HCT116 (cell line): ENCODE results near the gene MPP1. TPM values are rescaled to one million over a fixed set of nuclear protein-coding genes. Genes with fewer than 3 reads are reported as not detected.

Experiments
- ATAC-seq: fragments of 200-7000 bp; cut with Tn5 transposase; 2 replicates; pipeline ENCODE4 v1.9.1; 2020; ENCODE audit warnings: mild to moderate bottlenecking, moderate library complexity
- BruUV-seq: library from RNA; stranded (reverse); fragments of 400-500 nt; replicated peaks from 2 replicates; lab custom pipeline; 2021; lab: Mats Ljungman, UMichigan
- CTCF ChIA-PET: fragments of 300-600 bp; sonication (Branson Sonifier 250); formaldehyde crosslinking; loops from one replicate; lab custom pipeline; 2021; ENCODE audit warnings: antibody characterized with exemption; lab: Charles Lee
- POLR2A ChIA-PET: fragments of 300-600, 350-600 bp; sonication (Branson Sonifier 250); formaldehyde crosslinking; loops from one replicate; lab custom pipeline; 2021; ENCODE audit warnings: antibody characterized with exemption; lab: Charles Lee
- RAD21 ChIA-PET, 2 experiments: fragments of 300-600 bp; sonication (Branson Sonifier 250); formaldehyde crosslinking; loops; one replicate each; lab custom pipeline; 2023; ENCODE audit warnings: low total read pairs in 2 of 2; ENCODE audit not compliant: uncharacterized antibody in 2 of 2, unreplicated experiment in 2 of 2, low non-redundant PET in 1 of 2; lab: Charles Lee
- DNase-seq: peaks from one replicate; pipeline ENCODE4 v3.0.0-alpha.2; 2010; ENCODE audit warnings: low read depth, low spot score
- H2AFZ ChIP-seq: fragments of 200-600 bp; shearing (Covaris generic), sonication (generic); 2 replicates; pipeline ENCODE4 v1.6.1; 2017; ENCODE audit warnings: low read depth, mixed run types, mixed read lengths, antibody characterized with exemption, low read length; ENCODE audit not compliant: poor library complexity, severe bottlenecking
- H3K27ac ChIP-seq: 2 replicates; pipeline ENCODE4 v1.5.1; 2012; ENCODE audit warnings: low read depth, low read length
- H3K27me3 ChIP-seq: fragments of 200-600 bp; sonication (generic); 2 replicates; pipeline ENCODE4 v1.6.1; 2016; ENCODE audit warnings: mixed run types, low read length, mixed read lengths; ENCODE audit not compliant: insufficient read depth
- H3K36me3 ChIP-seq, 2 experiments: fragments of 200-500 bp in 1 of 2; fragments of 200-600 bp in 1 of 2; sonication (Bioruptor generic) in 1 of 2; sonication (generic) in 1 of 2; 2 replicates each; pipeline versions ENCODE4 v1.5.1 to v1.6.1; 2014 to 2016; ENCODE audit warnings: low read length in 2 of 2, inconsistent platforms in 1 of 2, mixed read lengths in 1 of 2, mixed run types in 1 of 2; ENCODE audit not compliant: insufficient read depth in 2 of 2, control insufficient read depth in 1 of 2
- H3K4me1 ChIP-seq, 2 experiments: fragments of 200-600 bp in 1 of 2; sonication (generic) in 1 of 2; 2 replicates each; pipeline versions ENCODE4 v1.5.1 to v1.6.1; 2012 to 2017; ENCODE audit warnings: low read length in 2 of 2, inconsistent platforms in 1 of 2, mild to moderate bottlenecking in 1 of 2, mixed read lengths in 1 of 2, mixed run types in 1 of 2, moderate library complexity in 1 of 2; ENCODE audit not compliant: insufficient read depth in 2 of 2, control insufficient read depth in 1 of 2
- H3K4me2 ChIP-seq: fragments of 200-600 bp; sonication (generic); 2 replicates; pipeline ENCODE4 v1.6.1; 2017; ENCODE audit warnings: mixed run types, low read length, mixed read lengths
- H3K4me3 ChIP-seq, 2 experiments: fragments of 200-600 bp in 1 of 2; sonication (generic) in 1 of 2; replicated peaks in 1 of 2; 2 replicates each; pipeline ENCODE4 v1.5.1; 2011 to 2016; ENCODE audit warnings: low read length in 2 of 2, control low read depth in 1 of 2, low read depth in 1 of 2, mild to moderate bottlenecking in 1 of 2, mixed read lengths in 1 of 2, mixed run types in 1 of 2
- H3K79me2 ChIP-seq: fragments of 200-600 bp; sonication (generic); 2 replicates; pipeline ENCODE4 v1.6.1; 2017; ENCODE audit warnings: mild to moderate bottlenecking, mixed run types, low read length, moderate library complexity, mixed read lengths; ENCODE audit not compliant: insufficient read depth
- H3K9ac ChIP-seq: fragments of 200-600 bp; sonication (generic); 2 replicates; pipeline ENCODE4 v1.6.1; 2016; ENCODE audit warnings: low read length, mixed read lengths
- H3K9me2 ChIP-seq: fragments of 200-600 bp; sonication (generic), shearing (Covaris generic); 2 replicates; pipeline ENCODE4 v1.6.1; 2017; ENCODE audit warnings: mixed run types, mild to moderate bottlenecking, moderate library complexity; ENCODE audit not compliant: insufficient read depth
- H3K9me3 ChIP-seq, 2 experiments: fragments of 200-500 bp in 1 of 2; fragments of 200-600 bp in 1 of 2; sonication (Bioruptor generic) in 1 of 2; sonication (generic) in 1 of 2; 2 replicates each; pipeline ENCODE4 v1.6.1; 2014 to 2017; ENCODE audit warnings: low read length in 2 of 2, mixed read lengths in 2 of 2, inconsistent platforms in 1 of 2, low read depth in 1 of 2, mild to moderate bottlenecking in 1 of 2, mixed run types in 1 of 2, moderate library complexity in 1 of 2; ENCODE audit not compliant: control insufficient read depth in 1 of 2, insufficient read depth in 1 of 2
- H4K20me1 ChIP-seq: fragments of 200-600 bp; sonication (generic), shearing (Covaris generic); 2 replicates; pipeline ENCODE4 v1.6.1; 2017; ENCODE audit warnings: mixed run types, mild to moderate bottlenecking, moderate library complexity; ENCODE audit not compliant: insufficient read depth
- CEBPB ChIP-seq: IDR thresholded peaks from 2 replicates; pipeline ENCODE4 v1.6.1; 2012; ENCODE audit warnings: low read depth
- CTCF ChIP-seq, 3 experiments: fragments of 200-600 bp in 1 of 3; sonication (generic) in 1 of 3; IDR thresholded peaks in 2 of 3; conservative IDR thresholded peaks in 1 of 3; 2 replicates each; pipeline ENCODE4 v1.5.1; 2012 to 2017; ENCODE audit warnings: low read depth in 2 of 3, low read length in 2 of 3, antibody characterized with exemption in 1 of 3, borderline replicate concordance in 1 of 3, control low read depth in 1 of 3, mild to moderate bottlenecking in 1 of 3, mixed read lengths in 1 of 3, mixed run types in 1 of 3, moderate library complexity in 1 of 3; ENCODE audit not compliant: insufficient read depth in 1 of 3
- EGR1 ChIP-seq: IDR thresholded peaks from 2 replicates; pipeline ENCODE4 v1.6.1; 2012; ENCODE audit warnings: low read depth
- JUND ChIP-seq: IDR thresholded peaks from 2 replicates; pipeline ENCODE4 v1.6.1; 2012
- MAX ChIP-seq: IDR thresholded peaks from 2 replicates; pipeline ENCODE4 v1.6.1; 2012
- POLR2A ChIP-seq: IDR thresholded peaks from 2 replicates; pipeline ENCODE4 v1.7.0; 2011; ENCODE audit warnings: borderline replicate concordance; ENCODE audit not compliant: insufficient read depth, insufficient read length; ENCODE audit errors: extremely low read depth
- SIN3A ChIP-seq: IDR thresholded peaks from 2 replicates; pipeline ENCODE4 v1.6.1; 2012; ENCODE audit warnings: low read depth
- SP1 ChIP-seq: IDR thresholded peaks from 2 replicates; pipeline ENCODE4 v1.6.1; 2012; ENCODE audit warnings: low read depth
- YY1 ChIP-seq: IDR thresholded peaks from 2 replicates; pipeline ENCODE4 v1.6.1; 2011; ENCODE audit warnings: low read length, low read depth, moderate library complexity, mild to moderate bottlenecking; ENCODE audit not compliant: insufficient replicate concordance; ENCODE audit errors: extremely low read depth
- intact Hi-C: fragments of 100-400 bp; cut with micrococcal nuclease; formaldehyde crosslinking; loops from 2 replicates; pipeline ENCODE4 v1.10.0; 2022
- total RNA-seq: library from RNA; stranded (reverse); gene quantifications from one replicate; pipeline ENCODE4 v1.2.1, GENCODE V29; 2021; ENCODE audit not compliant: unreplicated experiment

The MPP1 gene
- total RNA-seq, 1 experiment from 2014 or later: 13.1 TPM

GRCh38 chrX:154739952-154740465, 65.3 kb downstream of the MPP1 start:
- no TSS peak for BruUV-seq
- TF ChIP-seq SIN3A: no peak
- no peak for TF ChIP-seq EGR1
- no peak for TF ChIP-seq JUND
- no peak for TF ChIP-seq MAX
- TF ChIP-seq CTCF (IDR thresholded peaks at IDR 0.05 in 2 of 3, conservative IDR thresholded peaks at IDR 0.05 in 1 of 3; ENCODE audit: borderline replicate concordance in 1 of 3, insufficient read depth in 1 of 3, low read depth in 2 of 3, low read length in 2 of 3): no peak
- no peak for TF ChIP-seq POLR2A
- TF ChIP-seq SP1: no peak
- no peak for TF ChIP-seq YY1
- no peak for TF ChIP-seq CEBPB
- intact Hi-C loops: no loop called here
- no peak for ATAC-seq
- DNase-seq: no peak
- RAD21 ChIA-PET: no interaction called here
- H3K27ac ChIP-seq: no peak overlapping the region
- no peak overlapping the region for H3K9ac ChIP-seq
- H4K20me1 ChIP-seq: no peaks in the 10 kb centered on the region
- no peak overlapping the region for H3K4me2 ChIP-seq
- CTCF ChIA-PET: interaction anchor here (1.1 kb wide), 1 partner anchor 9 kb away, joined by 3 read pairs; no protein-coding TSS in a partner anchor
- no peaks in the 10 kb centered on the region for H3K27me3 ChIP-seq
- H3K4me1 ChIP-seq: no peaks in the 10 kb centered on the region
- H2AFZ ChIP-seq: no peak overlapping the region
- H3K9me2 ChIP-seq: no peaks in the 10 kb centered on the region
- H3K79me2 ChIP-seq: no peaks in the 10 kb centered on the region
- H3K9me3 ChIP-seq: no peaks in the 10 kb centered on the region
- POLR2A ChIA-PET: no interaction called here
- H3K36me3 ChIP-seq: no peaks in the 10 kb centered on the region
- no peak overlapping the region for H3K4me3 ChIP-seq
